Heart left ventricle (tissue), 13 donors: ENCODE data around the gene YY1.

Experiments
- POLR2A ChIP-seq, 2 donors: fragments of 450-650 bp; IDR thresholded peaks; one replicate each; pipeline ENCODE4 v1.6.1; 2017; ENCODE audit warnings: antibody characterized with exemption in 2 of 2, mild to moderate bottlenecking in 2 of 2, moderate library complexity in 2 of 2
- TF ChIP-seq, protein P1 (sequence below), 12 donors: fragments of 200-600 bp; sonication (generic) in 4 of 12; IDR thresholded peaks; one replicate each; pipeline versions ENCODE4 v1.5.0 to v1.8.0; 2018 to 2022; ENCODE audit warnings: antibody characterized with exemption in 12 of 12, mild to moderate bottlenecking in 5 of 12
- donor health status: ischemic (EF 13 %, LVEDD 7.1; RV severe dilation, severe dysfunction).
- donor health status: DM: no; HTN: yes; CAD: no.
- donor health status: DM: no; HTN: no; CAD: no.
- donor health status: ischemic (EF 25% LVEDD 6.9; RV normal size, moderate dysfunction).
- donor health status: ischemic (EF 25% LVEDD 5.7; RV mildly dilated, moderate dysfunction).
- donor health status: ischemic (EF 35%, LVEDD 5.7; RV mildly dilated, moderate dysfunction).
- donor health status: nonischemic (EF 11% LVEDD 7.7; RV severe dilation, severe dysfunction).
- donor health status: DM: yes; HTN: yes; CAD: no.
- donor health status: PGD.
- donor health status: ischemic (EF 29% LVEDD 5.4; RV normal size, mild dysfunction).
- donor health status: nonischemic (EF 23%, LVEDD 6.1; RV moderate dilation, normal function).

- TF ChIP-seq POLR2A (IDR thresholded peaks at IDR 0.05) = no peak
- TF ChIP-seq, protein P1, sequence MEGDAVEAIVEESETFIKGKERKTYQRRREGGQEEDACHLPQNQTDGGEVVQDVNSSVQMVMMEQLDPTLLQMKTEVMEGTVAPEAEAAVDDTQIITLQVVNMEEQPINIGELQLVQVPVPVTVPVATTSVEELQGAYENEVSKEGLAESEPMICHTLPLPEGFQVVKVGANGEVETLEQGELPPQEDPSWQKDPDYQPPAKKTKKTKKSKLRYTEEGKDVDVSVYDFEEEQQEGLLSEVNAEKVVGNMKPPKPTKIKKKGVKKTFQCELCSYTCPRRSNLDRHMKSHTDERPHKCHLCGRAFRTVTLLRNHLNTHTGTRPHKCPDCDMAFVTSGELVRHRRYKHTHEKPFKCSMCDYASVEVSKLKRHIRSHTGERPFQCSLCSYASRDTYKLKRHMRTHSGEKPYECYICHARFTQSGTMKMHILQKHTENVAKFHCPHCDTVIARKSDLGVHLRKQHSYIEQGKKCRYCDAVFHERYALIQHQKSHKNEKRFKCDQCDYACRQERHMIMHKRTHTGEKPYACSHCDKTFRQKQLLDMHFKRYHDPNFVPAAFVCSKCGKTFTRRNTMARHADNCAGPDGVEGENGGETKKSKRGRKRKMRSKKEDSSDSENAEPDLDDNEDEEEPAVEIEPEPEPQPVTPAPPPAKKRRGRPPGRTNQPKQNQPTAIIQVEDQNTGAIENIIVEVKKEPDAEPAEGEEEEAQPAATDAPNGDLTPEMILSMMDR (IDR thresholded peaks at IDR 0.05) = no peak
These were observed 34.7 kb upstream of the YY1 start for GRCh38 chr14:100203962-100204834.
